Glomerular visceral epithelial cell (primary cell): Measurements from ENCODE around the gene FIGLA.

ENCODE experiments used
- DNase-seq: peaks from one replicate; pipeline ENCODE4 v3.0.0-alpha.2; 2016; ENCODE audit errors: extremely low spot score

The FIGLA gene

GRCh38 chr2:70790136-70790828 lies at the start of gene FIGLA:
Gene FIGLA, minus strand, starts transcription at chr2:70790643. Its CDS starts 5 bp downstream, at chr2:70790638.
- no peak for DNase-seq

- DNase-seq = no peak
Measured at GRCh38 chr2:70837980-70838925, 47.8 kb upstream of the FIGLA start.

- DNase-seq = no peak
Measured at GRCh38 chr2:70835643-70836042, 45.2 kb upstream of the FIGLA start, which contains the start of gene CD207. Gene CD207, minus strand, starts transcription at chr2:70835816. Its CDS starts 40 bp downstream, at chr2:70835776.

GRCh38 chr2:70834881-70835280 lies 44.4 kb upstream of the FIGLA start:
- no peak for DNase-seq

- no peak for DNase-seq
Measured at GRCh38 chr2:70834106-70834505, 43.7 kb upstream of the FIGLA start.

- no peak for DNase-seq
Measured at GRCh38 chr2:70833246-70833645, 42.8 kb upstream of the FIGLA start.

- DNase-seq = no peak
Measured at GRCh38 chr2:70832386-70832785, 41.9 kb upstream of the FIGLA start.

GRCh38 chr2:70831861-70832260 lies 41.4 kb upstream of the FIGLA start:
- DNase-seq = no peak

- no peak for DNase-seq
Measured at GRCh38 chr2:70830366-70830765, 39.9 kb upstream of the FIGLA start.

GRCh38 chr2:70829916-70830315 lies 39.5 kb upstream of the FIGLA start:
- DNase-seq = no peak

GRCh38 chr2:70828914-70829824 lies 38.7 kb upstream of the FIGLA start:
- DNase-seq = no peak

GRCh38 chr2:70828115-70828514 lies 37.7 kb upstream of the FIGLA start:
- DNase-seq = no peak

- DNase-seq = no peak
Measured at GRCh38 chr2:70827388-70827787, 36.9 kb upstream of the FIGLA start.

GRCh38 chr2:70826696-70827350 lies 36.4 kb upstream of the FIGLA start:
- DNase-seq = no peak

- no peak for DNase-seq
Measured at GRCh38 chr2:70823249-70823648, 32.8 kb upstream of the FIGLA start.

GRCh38 chr2:70822843-70823242 lies 32.4 kb upstream of the FIGLA start:
- no peak for DNase-seq

- DNase-seq = no peak
Measured at GRCh38 chr2:70820499-70820898, 30.1 kb upstream of the FIGLA start, which contains the start of gene CLEC4F. Gene CLEC4F, minus strand, starts transcription at chr2:70820599. Its CDS starts 76 bp downstream, at chr2:70820523.

- DNase-seq = no peak
Measured at GRCh38 chr2:70817284-70817954, 27.0 kb upstream of the FIGLA start.

GRCh38 chr2:70816726-70817125 lies 26.3 kb upstream of the FIGLA start:
- no peak for DNase-seq
